LNCAP (cell line): ENCODE results near the gene NAPEPLD.

Experiments used
- TF ChIP-seq, protein P1 (sequence below): fragments of 450-650 bp; IDR thresholded peaks from 2 replicates; pipeline ENCODE4 v1.5.1; 2017; ENCODE audit warnings: mild to moderate bottlenecking

NAPEPLD gene

GRCh38 chr7:103127006-103127405 lies 21.9 kb downstream of the NAPEPLD start:
- TF ChIP-seq, protein P1, sequence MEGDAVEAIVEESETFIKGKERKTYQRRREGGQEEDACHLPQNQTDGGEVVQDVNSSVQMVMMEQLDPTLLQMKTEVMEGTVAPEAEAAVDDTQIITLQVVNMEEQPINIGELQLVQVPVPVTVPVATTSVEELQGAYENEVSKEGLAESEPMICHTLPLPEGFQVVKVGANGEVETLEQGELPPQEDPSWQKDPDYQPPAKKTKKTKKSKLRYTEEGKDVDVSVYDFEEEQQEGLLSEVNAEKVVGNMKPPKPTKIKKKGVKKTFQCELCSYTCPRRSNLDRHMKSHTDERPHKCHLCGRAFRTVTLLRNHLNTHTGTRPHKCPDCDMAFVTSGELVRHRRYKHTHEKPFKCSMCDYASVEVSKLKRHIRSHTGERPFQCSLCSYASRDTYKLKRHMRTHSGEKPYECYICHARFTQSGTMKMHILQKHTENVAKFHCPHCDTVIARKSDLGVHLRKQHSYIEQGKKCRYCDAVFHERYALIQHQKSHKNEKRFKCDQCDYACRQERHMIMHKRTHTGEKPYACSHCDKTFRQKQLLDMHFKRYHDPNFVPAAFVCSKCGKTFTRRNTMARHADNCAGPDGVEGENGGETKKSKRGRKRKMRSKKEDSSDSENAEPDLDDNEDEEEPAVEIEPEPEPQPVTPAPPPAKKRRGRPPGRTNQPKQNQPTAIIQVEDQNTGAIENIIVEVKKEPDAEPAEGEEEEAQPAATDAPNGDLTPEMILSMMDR: no peak

DNA sequence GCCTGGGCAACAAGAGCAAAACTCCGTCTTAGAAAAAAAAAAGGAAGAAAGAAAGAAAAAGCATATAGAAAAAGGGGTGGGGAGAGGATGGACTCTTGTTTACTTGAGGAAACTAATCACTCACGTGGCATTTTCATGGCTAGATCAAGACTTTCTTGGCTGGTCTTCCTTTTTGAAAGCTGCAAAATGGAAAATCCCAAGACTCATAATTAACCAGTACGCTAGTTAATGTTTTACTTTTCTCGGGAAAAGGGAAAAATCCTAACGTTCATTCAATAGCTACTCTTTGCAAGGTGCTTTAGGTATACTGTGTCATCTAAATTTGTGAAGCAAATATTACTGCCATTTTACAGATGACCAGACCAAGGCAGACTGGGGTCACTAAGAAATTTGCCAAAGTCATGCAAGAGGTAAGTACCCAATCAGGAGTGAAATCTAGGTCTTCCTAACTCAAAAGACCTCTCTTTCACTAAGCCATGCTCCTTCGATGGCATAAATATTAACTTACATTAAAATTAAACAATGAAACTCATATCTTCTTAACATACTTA lies 24.4 kb downstream of the NAPEPLD start:
- TF ChIP-seq, protein P1: no peak

- TF ChIP-seq, protein P1: no peak
Measured at GRCh38 chr7:103123529-103123928, 25.4 kb downstream of the NAPEPLD start.

DNA sequence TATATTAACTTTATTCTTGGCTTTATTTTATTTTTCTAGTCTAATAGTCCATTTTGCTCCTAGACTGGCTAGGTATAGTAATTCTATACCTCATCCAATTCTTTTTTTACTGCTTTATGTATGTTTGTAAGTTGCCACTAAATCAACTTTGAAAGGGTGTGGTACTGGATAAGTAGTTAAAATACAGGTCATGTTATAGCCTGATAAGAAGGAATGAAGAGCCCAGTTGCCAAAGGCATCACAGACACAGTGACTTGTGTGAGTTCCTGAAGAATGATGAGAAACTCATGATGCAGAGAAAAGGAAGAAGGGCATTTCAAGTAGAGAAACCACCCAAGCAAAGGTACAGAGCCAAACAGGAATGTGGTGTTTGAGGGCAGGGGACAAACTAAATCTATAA lies 27.3 kb downstream of the NAPEPLD start:
- TF ChIP-seq, protein P1: no peak

DNA sequence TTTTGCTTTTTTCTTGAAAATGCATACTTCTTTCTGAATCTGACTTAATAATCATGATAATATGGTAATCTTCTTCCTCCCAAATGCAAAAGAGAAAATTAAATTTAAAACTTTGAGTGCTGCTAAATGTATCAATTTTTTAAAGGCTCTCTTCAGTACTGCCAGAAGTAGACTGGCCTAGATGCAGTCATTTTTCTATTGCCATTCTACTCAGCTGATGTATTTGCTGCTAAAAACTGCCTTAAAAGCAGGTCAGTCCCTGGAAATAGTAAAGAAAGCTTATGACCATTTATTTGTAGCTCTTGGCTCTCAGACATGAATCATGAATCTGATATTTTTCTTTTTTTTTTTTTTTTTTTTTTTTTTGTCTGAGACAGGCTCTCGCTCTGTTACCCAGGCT lies 28.5 kb downstream of the NAPEPLD start:
- TF ChIP-seq, protein P1: no peak

GRCh38 chr7:103119791-103120291 lies 29.1 kb downstream of the NAPEPLD start:
- TF ChIP-seq, protein P1: no peak

- TF ChIP-seq, protein P1: no peak
Measured at GRCh38 chr7:103117465-103117864, 31.4 kb downstream of the NAPEPLD start.

- TF ChIP-seq, protein P1: no peak
Measured at GRCh38 chr7:103116991-103117390, 31.9 kb downstream of the NAPEPLD start.
